Activated T-cell treated with anti-CD3 and anti-CD28 coated beads for 48 hours (primary cell): Measurements from ENCODE around the gene SUGT1.
A peak's percentile ranks its signal among the peaks of the same experiment; 100 is the strongest.
"Not testable (repeated sequence)": the region's sequence is repeated elsewhere in the genome, so short reads cannot be mapped to it uniquely, and the experiment has no call there.

Experiments
- DNase-seq: peaks from one replicate; pipeline ENCODE4 v3.0.0-alpha.2; 2020; ENCODE audit warnings: low read depth

The SUGT1 gene

GRCh38 chr13:52669677-52670076 is 17.0 kb downstream of the SUGT1 start:
- no peak for DNase-seq

DNA sequence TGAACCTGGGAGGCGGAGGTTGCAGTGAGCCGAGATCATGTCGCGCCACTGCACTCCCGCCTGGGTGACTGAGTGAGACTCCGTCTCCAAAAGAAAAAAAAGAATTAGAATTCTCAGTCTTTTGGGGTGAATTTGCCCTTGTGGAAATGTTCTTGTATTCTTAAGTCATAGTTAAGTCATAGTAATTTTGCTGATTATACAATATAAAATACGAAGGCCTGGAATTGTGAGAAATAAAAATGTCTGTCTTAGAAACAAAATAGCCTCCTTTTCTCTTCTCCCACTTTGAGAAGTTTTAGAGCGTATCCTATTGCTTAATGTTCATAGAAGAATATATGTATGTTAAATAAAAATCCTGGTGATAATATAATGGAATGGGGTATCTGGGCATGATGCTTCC is 18.1 kb downstream of the SUGT1 start:
- no peak for DNase-seq

DNA sequence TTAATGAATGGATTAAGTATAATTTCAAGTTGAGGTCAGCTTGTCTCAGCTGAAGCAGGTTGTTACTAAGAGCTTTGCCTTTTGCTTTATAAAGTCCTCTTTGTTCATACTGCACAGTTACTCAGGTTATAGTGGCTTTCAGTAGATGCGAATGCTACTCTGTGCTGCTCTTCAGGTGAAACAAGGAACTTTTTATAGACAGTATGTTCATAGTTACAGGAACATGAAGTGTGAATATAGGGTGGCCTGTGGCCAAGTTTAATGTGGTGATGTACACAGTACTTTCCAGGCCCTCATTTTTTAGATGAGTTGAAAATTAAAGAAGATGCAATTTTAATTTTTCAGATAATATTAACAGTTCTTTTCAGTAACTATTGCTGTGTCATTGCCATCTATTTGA is 20.8 kb downstream of the SUGT1 start:
- DNase-seq: no peak

GRCh38 chr13:52677823-52678222 is 25.2 kb downstream of the SUGT1 start:
- DNase-seq: no peak

DNA sequence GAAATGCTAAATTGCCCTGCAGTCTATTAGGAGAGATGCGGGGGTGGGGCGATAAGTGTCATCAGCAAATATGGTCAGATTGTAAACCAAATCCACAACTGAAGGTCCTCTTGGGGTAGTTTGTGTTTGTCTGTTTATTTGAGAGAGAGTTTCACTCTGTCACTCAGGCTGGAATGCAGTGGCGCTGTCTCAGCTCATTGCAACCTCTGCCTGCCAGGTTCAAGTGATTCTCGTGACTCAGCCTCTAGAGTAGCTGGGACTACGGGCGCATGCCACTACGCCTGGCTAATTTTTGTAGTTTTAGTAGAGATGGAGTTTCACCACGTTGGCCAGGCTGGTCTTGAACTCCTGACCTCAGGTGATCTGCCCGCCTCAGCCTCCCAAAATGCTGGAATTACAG is 33.2 kb downstream of the SUGT1 start:
- DNase-seq: not testable (repeated sequence)

DNA sequence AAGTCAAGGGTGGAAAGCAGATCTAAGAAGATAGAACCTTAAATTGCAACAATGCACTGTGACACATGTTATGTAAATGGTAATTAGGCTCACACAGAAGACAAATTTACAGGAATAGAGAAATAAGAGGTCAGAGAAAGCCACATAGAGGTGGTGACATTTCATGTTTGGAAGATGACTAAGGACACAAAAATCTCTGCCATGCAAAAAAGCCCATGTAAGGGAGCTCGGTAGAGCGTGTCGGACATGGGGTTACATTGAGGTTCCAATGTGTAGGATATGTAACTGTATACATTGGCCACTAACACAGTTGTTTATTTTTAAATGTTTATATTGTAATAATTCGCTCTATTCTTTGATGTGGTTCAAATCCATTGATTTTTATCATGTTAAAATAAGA is 33.7 kb downstream of the SUGT1 start:
- no peak for DNase-seq

DNA sequence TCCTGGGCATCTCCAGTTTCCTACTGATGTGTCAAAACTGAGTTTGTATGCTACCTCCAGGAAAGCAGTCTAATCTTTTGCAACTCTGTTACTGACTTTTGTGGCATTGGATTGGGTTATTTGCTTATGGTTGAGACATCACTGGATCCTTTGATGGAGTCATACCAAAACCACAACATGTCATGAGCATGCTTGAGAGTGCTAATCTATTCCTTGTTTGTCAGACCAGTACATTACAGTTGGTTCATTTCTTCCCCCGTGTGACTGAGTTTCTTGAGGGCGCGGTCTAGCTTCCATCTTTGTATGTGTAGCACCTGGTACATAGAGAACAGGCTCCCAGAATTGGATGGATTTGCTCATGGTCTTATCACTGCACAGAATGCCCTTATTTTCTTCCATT is 43.2 kb downstream of the SUGT1 start:
- DNase-seq: peak; percentile 8

GRCh38 chr13:52696566-52696965 is 43.9 kb downstream of the SUGT1 start:
- no peak for DNase-seq

DNA sequence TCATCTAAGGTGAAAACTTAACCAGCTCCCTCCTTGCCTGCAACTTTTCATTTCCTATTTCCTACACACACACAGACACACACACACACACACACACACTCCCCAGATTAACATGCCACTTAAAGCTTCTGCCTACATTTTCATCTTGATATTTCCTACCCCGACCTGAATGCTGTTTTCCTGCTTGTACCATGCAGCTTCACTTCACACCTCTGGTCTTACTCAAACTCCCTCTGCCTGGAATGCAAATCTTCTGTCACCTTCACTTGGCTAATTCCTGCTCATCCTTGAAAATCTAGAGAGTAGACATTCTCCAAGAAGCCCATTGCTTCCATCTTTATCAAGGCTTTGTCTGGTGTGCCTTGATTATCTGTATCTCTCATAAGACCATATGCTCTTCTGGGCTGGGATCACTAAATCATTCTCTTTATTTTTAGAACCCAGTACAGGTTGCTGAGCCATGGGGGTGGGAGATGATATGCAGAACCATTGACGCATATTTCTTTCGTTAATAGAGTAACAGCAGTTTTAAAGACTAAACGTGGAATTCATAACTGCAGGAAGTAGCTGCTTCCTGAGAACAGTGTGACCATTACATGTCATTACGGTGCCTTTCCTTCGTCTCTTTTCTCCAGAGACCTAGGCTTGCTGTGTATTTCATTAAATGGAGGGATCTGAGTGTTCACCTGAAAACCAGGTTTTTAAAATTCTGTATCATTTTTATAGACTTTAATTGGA is 49.3 kb downstream of the SUGT1 start:
- DNase-seq: no peak

GRCh38 chr13:52703482-52703881 is 50.8 kb downstream of the SUGT1 start:
- no peak for DNase-seq

GRCh38 chr13:52706081-52706480 is 53.4 kb downstream of the SUGT1 start:
- no peak for DNase-seq

DNA sequence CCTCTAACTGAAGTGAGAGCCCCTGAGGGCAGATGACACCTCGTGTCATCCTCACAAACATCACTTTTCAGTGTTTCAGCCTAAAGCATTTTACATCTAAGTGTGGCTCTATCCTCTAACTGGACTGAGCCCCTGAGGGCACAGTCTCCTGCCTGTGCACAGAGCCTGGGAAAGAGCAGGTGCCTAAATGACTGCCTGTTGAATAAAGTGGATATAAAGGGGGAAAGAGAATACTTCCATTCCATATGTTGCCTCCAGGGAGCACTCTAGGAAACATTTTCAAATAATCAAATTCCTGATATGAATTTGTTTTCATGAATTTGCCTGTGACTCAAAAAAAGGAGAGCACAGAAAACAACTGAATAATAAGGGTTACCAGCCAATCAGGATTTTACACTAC is 54.7 kb downstream of the SUGT1 start:
- DNase-seq: no peak

DNA sequence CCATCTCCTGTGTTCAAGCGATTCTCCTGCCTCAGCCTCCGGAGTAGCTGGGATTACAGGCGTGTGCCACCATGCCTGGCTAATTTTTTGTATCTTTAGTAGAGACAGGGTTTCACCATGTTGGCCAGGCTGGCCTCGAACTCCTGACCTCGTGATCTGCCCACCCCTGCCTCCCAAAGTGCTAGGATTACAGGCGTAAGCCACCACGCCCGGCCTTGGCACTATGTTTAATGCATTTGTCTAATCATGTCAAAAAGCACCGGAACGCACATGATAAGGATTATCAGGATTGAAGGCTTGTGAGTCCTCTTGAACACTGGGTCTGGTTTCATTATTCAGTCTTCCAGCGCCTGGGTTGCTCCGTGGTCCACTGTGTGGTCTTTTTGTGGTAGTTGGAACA is 55.6 kb downstream of the SUGT1 start:
- DNase-seq: not testable (repeated sequence)

GRCh38 chr13:52711286-52711685 is 58.6 kb downstream of the SUGT1 start:
- no peak for DNase-seq

DNA sequence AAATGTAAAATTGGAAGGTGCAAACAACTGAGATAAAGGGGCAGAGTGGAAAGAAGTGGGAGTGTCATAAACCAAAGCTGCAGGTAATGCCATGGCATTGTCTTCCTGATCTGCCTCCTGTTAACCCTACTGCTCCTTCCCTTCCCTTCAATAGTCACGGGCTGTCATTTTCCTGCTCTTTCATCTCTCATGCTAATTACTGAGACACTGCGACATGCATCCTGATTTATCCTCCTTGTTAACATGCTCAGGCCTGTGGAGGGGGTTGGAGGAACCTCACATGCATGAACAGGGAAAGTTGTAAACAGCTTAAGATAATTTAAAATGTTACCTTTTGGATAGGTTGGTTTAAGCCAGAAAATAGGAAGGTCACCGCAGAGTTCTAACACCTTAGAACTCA is 59.7 kb downstream of the SUGT1 start:
- DNase-seq: no peak

- DNase-seq: no peak
Measured at GRCh38 chr13:52713894-52714293, 61.3 kb downstream of the SUGT1 start.

- not testable (repeated sequence) for DNase-seq
Measured at GRCh38 chr13:52720904-52721303, 68.3 kb downstream of the SUGT1 start.

DNA sequence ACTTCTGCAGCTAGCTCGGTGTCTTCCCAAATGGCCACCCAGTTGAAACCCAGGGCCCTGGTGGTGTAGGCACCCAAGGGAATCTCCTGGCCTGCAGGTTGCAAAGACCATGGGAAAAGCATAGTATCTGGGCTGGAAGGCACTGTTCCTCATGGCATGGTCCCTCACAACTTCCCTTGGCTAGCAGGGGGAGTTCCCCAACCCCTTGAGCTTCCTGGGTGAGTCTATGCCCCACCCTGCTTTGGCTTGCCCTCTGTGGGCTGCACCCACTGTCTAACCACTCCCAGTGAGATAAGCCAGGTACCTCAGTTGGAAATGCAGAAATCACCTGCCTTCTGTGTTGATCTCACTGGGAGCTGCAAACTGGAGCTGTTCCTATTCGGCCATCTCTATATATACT is 68.7 kb downstream of the SUGT1 start:
- DNase-seq: not testable (repeated sequence)

DNA sequence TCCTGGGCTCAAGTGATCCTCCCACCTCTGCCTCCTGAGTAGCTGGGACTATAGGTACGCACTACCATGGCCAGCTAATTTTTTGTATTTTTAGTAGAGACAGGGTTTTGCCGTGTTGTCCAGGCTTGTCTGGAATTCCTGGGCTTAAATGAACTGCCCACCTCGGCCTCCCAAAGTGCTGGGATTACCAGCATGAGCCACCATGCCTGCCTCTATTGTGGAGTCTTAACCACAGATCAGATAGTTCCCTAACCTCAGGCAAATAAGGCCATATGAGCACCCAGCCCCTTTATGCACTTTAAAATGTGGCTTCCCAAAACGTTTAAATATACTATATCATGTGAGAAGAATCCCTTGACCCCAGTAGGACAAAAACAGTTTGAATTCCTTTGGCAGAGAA is 70.5 kb downstream of the SUGT1 start:
- no peak for DNase-seq

DNA sequence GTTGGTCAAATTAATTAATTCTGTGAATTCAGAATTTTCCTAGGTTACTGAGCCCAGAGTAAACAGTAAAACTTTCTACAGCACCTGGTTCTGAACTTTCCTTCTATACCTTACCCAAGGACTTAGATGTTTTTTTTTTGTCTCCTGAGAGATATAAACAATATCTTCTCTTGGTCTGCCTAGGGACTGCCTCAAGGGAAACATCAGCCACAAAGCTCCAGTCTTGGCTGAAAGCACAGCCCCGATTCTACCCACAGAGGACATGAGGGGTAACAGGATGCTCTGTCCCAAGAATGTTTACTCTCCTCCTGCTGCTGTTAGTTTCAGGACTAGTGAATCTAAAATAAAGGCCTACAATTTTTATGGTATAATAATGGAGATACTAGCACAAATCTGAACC is 72.7 kb downstream of the SUGT1 start:
- no peak for DNase-seq

DNA sequence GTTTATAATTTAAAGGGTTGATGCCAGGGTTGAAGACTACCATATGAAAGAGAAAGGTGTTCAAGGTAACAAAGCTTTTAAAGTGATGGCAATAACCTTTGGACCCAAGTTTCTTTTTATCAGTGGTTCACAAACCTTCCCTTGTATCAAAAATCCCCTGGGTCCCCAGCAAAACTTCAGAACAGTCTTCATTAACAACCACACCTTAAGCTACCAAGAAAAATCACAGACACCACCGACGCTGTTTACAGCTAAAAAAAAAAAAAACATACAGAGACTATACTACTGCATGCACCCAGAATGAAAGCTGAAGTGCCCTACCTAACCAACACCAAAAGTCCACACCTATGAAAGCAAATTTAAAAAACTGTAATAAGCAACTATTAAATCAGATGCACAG is 73.6 kb downstream of the SUGT1 start:
- DNase-seq: no peak

DNA sequence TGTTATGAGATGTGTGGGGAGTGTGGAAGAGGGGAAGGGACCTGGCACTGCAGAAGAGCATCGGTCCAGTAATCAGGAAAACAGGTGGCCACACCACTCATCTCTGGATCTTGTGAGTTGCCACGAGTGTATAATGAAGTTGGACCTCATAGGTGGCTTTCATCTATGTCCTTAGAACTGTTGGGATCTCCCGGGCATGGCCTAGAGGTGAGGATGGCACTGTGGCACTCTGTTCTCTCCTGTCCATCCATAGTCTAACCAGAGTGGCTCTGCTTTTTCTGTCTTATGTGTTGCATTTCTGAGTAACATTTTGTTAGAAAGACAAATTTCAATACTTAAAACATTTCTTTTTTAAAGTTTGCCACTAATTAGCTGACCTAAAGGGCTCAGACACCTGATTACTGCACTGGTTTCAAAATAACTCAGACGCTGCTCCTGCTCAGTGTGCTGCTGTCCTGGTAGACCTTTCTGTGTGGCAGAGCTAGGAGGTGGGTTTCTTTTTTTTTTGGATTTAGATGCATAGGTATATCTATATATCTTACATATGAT is 81.5 kb downstream of the SUGT1 start:
- no peak for DNase-seq

DNA sequence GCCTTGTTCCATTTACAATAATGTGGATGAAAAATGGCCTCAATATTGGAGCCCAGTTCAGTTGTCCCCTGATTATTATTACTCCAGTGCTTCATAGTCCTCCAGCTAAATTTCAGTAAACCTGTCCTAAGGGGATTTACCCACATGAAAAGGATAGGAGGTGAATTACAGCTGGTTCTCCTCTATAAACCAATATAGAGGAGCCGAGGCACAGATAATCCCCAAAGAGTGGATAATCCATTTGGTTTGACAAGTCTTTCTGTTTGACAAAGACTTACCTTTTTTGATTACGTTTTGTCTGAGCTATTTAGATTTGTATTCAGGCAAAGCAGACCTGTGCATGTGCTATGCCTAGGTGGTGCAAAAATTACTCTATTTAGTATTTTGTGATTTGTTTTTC is 84.3 kb downstream of the SUGT1 start:
- DNase-seq: no peak

DNA sequence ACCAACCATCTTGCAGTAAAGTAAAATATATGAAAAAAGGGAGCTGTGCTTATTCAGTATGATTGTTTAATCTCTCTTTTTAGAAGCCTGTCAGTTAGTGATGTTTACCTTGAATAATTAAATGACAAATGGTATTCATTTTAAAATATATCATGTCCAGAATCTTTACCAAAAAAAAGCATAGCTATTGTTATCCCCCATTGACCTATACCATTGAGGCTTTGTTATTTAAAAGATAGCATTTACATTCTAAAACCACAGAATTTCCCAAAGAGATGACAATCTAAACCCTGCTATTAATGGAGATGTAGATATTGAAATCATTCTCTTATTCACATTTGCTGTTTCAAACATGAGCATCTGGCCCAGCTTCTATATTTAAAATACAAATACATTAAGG is 84.8 kb downstream of the SUGT1 start:
- DNase-seq: no peak
